HL-60/S4 (cell line): ENCODE results near the gene TNNI3.
"Not testable (repeated sequence)": the region's sequence is repeated elsewhere in the genome, so short reads cannot be mapped to it uniquely, and the experiment has no call there.

Experiments used
- in situ Hi-C: fragments of 300-500 bp; cut with MboI; formaldehyde crosslinking; loops from 2 replicates; pipeline ENCODE4 v1.14.3; 2022; ENCODE audit warnings: low sequenced_read_pairs

The TNNI3 gene

GRCh38 chr19:55173186-55173713 lies 15.7 kb upstream of the TNNI3 start:
- in situ Hi-C loops, result no loop called here

GRCh38 chr19:55172741-55173140 lies 15.2 kb upstream of the TNNI3 start:
- in situ Hi-C loops, result no loop called here

- in situ Hi-C loops, result not testable (repeated sequence)
Measured at GRCh38 chr19:55172318-55172717, 14.8 kb upstream of the TNNI3 start.

GRCh38 chr19:55171440-55171839 lies 13.9 kb upstream of the TNNI3 start:
- in situ Hi-C loops, result no loop called here

- in situ Hi-C loops, result no loop called here
Measured at GRCh38 chr19:55169136-55169535, 11.6 kb upstream of the TNNI3 start.

- in situ Hi-C loops, result no loop called here
Measured at GRCh38 chr19:55166530-55167268, 9.2 kb upstream of the TNNI3 start, which contains the start of gene DNAAF3. Gene DNAAF3 (minus strand): TSS chr19:55166613. CDS start chr19:55166413, 200 bp downstream.

- in situ Hi-C loops, result no loop called here
Measured at GRCh38 chr19:55165952-55166529, 8.5 kb upstream of the TNNI3 start.

- in situ Hi-C loops, result no loop called here
Measured at GRCh38 chr19:55161571-55162322, 4.2 kb upstream of the TNNI3 start.

- in situ Hi-C loops, result no loop called here
Measured at GRCh38 chr19:55160986-55161365, 3.4 kb upstream of the TNNI3 start.

GRCh38 chr19:55160128-55160985 lies 2.8 kb upstream of the TNNI3 start:
- in situ Hi-C loops, result no loop called here

- in situ Hi-C loops, result no loop called here
Measured at GRCh38 chr19:55158848-55159749, 1.6 kb upstream of the TNNI3 start.

- in situ Hi-C loops, result no loop called here
Measured at GRCh38 chr19:55158423-55158822, 891 bp upstream of the TNNI3 start.

- in situ Hi-C loops, result no loop called here
Measured at GRCh38 chr19:55156202-55157063, 1.1 kb downstream of the TNNI3 start.

- in situ Hi-C loops, result not testable (repeated sequence)
Measured at GRCh38 chr19:55155784-55156183, 1.7 kb downstream of the TNNI3 start.

- in situ Hi-C loops, result no loop called here
Measured at GRCh38 chr19:55153652-55154264, 3.8 kb downstream of the TNNI3 start.

- in situ Hi-C loops, result no loop called here
Measured at GRCh38 chr19:55152017-55152416, 5.5 kb downstream of the TNNI3 start.

- in situ Hi-C loops, result loop anchor here (10.0 kb wide), 2 partner anchors 265 to 485 kb away; no protein-coding TSS in a partner anchor
Measured at GRCh38 chr19:55149078-55150003, 8.2 kb downstream of the TNNI3 start, which contains the start of gene TNNT1. Gene TNNT1 (minus strand): TSS chr19:55149206. CDS start chr19:55147157, 2,049 bp downstream.
